H9 (cell line): ENCODE results near the gene RET. TPM values are rescaled to one million over a fixed set of nuclear protein-coding genes. Genes with fewer than 3 reads are reported as not detected.

Experiments
- DNase-seq: peaks from one replicate; pipeline ENCODE4 v3.0.0-alpha.2; 2017
- H2AFZ ChIP-seq: one replicate; pipeline ENCODE4 v1.6.1; 2013; ENCODE audit warnings: mild to moderate bottlenecking, low read length, control low read depth, moderate library complexity
- H2AK5ac ChIP-seq: 2 replicates; pipeline ENCODE4 v1.6.1; 2013; ENCODE audit warnings: low read length, control low read depth, mixed read lengths; ENCODE audit not compliant: insufficient read length
- H2BK120ac ChIP-seq: one replicate; pipeline ENCODE4 v1.6.1; 2013; ENCODE audit warnings: low read depth, mild to moderate bottlenecking, low read length, control low read depth, inconsistent platforms; ENCODE audit not compliant: poor library complexity, severe bottlenecking
- H2BK12ac ChIP-seq: 2 replicates; pipeline ENCODE4 v1.6.1; 2013; ENCODE audit warnings: low read length, control low read depth, mixed read lengths, low read depth; ENCODE audit not compliant: insufficient read length
- H2BK15ac ChIP-seq: 2 replicates; pipeline ENCODE4 v1.6.1; 2013; ENCODE audit warnings: low read depth, low read length, control low read depth
- H2BK20ac ChIP-seq: one replicate; pipeline ENCODE4 v1.6.1; 2013; ENCODE audit warnings: low read depth, mild to moderate bottlenecking, low read length, control low read depth, inconsistent platforms; ENCODE audit not compliant: poor library complexity, severe bottlenecking
- H2BK5ac ChIP-seq: 2 replicates; pipeline ENCODE4 v1.6.1; 2013; ENCODE audit warnings: low read length, control low read depth, mixed read lengths; ENCODE audit not compliant: insufficient read length
- H3K14ac ChIP-seq: 2 replicates; pipeline ENCODE4 v1.6.1; 2013; ENCODE audit warnings: low read length, control low read depth; ENCODE audit not compliant: insufficient read depth
- H3K18ac ChIP-seq: 2 replicates; pipeline ENCODE4 v1.6.1; 2013; ENCODE audit warnings: low read depth, mild to moderate bottlenecking, mixed read lengths, low read length, control low read depth; ENCODE audit not compliant: insufficient read length
- H3K23ac ChIP-seq: 2 replicates; pipeline ENCODE4 v1.6.1; 2013; ENCODE audit warnings: low read length, control low read depth, mixed read lengths, low read depth; ENCODE audit not compliant: insufficient read length
- H3K23me2 ChIP-seq: 2 replicates; pipeline ENCODE4 v1.6.1; 2013; ENCODE audit warnings: low read depth, mild to moderate bottlenecking, mixed read lengths, low read length, control low read depth; ENCODE audit not compliant: insufficient read length, poor library complexity, severe bottlenecking
- H3K27ac ChIP-seq: 2 replicates; pipeline ENCODE4 v1.5.1; 2013; ENCODE audit warnings: low read length, control low read depth, mixed read lengths, low read depth; ENCODE audit not compliant: insufficient read length
- H3K27me3 ChIP-seq: 2 replicates; pipeline ENCODE4 v1.6.1; 2013; ENCODE audit warnings: low read length, control low read depth, inconsistent platforms; ENCODE audit not compliant: insufficient read depth
- H3K4ac ChIP-seq: 2 replicates; pipeline ENCODE4 v1.6.1; 2013; ENCODE audit warnings: low read depth, mild to moderate bottlenecking, control low read depth, inconsistent platforms, low read length, moderate library complexity
- H3K4me1 ChIP-seq: 2 replicates; pipeline ENCODE4 v1.6.1; 2013; ENCODE audit warnings: low read length, control low read depth, inconsistent platforms; ENCODE audit not compliant: insufficient read depth
- H3K4me2 ChIP-seq: 2 replicates; pipeline ENCODE4 v1.6.1; 2013; ENCODE audit warnings: low read length, control low read depth, mixed read lengths; ENCODE audit not compliant: insufficient read length, insufficient read depth
- H3K56ac ChIP-seq: 2 replicates; pipeline ENCODE4 v1.6.1; 2013; ENCODE audit warnings: low read depth, mild to moderate bottlenecking, mixed read lengths, low read length, control low read depth; ENCODE audit not compliant: insufficient read length
- H3K79me1 ChIP-seq: 2 replicates; pipeline ENCODE4 v1.6.1; 2013; ENCODE audit warnings: low read depth, mild to moderate bottlenecking, moderate library complexity, low read length, control low read depth, inconsistent platforms; ENCODE audit not compliant: insufficient read depth, poor library complexity, severe bottlenecking
- H3K79me2 ChIP-seq: 2 replicates; pipeline ENCODE4 v1.6.1; 2013; ENCODE audit warnings: low read length, control low read depth, inconsistent platforms; ENCODE audit not compliant: insufficient read depth
- H3K9ac ChIP-seq: 2 replicates; pipeline ENCODE4 v1.6.1; 2013; ENCODE audit warnings: low read length, control low read depth, mixed read lengths; ENCODE audit not compliant: insufficient read length; ENCODE audit errors: extremely low read depth
- H3K9me3 ChIP-seq: one replicate; pipeline ENCODE4 v1.6.1; 2013; ENCODE audit warnings: low read depth, low read length, inconsistent platforms; ENCODE audit not compliant: control insufficient read depth
- H3T11ph ChIP-seq: one replicate; pipeline ENCODE4 v1.6.1; 2013; ENCODE audit warnings: mild to moderate bottlenecking, low read length, control low read depth, inconsistent platforms
- H4K20me1 ChIP-seq: one replicate; pipeline ENCODE4 v1.6.1; 2013; ENCODE audit not compliant: control insufficient read depth, insufficient read length, insufficient read depth
- H4K5ac ChIP-seq: 2 replicates; pipeline ENCODE4 v1.6.1; 2013; ENCODE audit warnings: low read depth, mild to moderate bottlenecking, mixed read lengths, low read length, control low read depth; ENCODE audit not compliant: insufficient read length
- H4K8ac ChIP-seq: replicated peaks from 2 replicates; pipeline ENCODE4 v1.6.1; 2013; ENCODE audit warnings: low read length, control low read depth, mixed read lengths, low read depth; ENCODE audit not compliant: insufficient read length
- H4K91ac ChIP-seq: 2 replicates; pipeline ENCODE4 v1.6.1; 2013; ENCODE audit warnings: low read depth, mild to moderate bottlenecking, moderate library complexity, mixed read lengths, low read length, control low read depth; ENCODE audit not compliant: insufficient read length
- H3K27ac Mint-ChIP-seq, 3 experiments: 2 replicates in 2 of 3; 3 replicates in 1 of 3; pipeline ENCODE4 v1.8.0; 2020 to 2021; ENCODE audit warnings: mixed read lengths in 3 of 3, mild to moderate bottlenecking in 1 of 3, moderate library complexity in 1 of 3
- H3K27me3 Mint-ChIP-seq: 2 replicates; pipeline ENCODE4 v1.8.0; 2021; ENCODE audit warnings: low read depth, mild to moderate bottlenecking, moderate library complexity, mixed read lengths
- H3K36me3 Mint-ChIP-seq, 3 experiments: 2 replicates in 2 of 3; 3 replicates in 1 of 3; pipeline ENCODE4 v1.8.0; 2020 to 2021; ENCODE audit warnings: low read depth in 3 of 3, mixed read lengths in 3 of 3; ENCODE audit not compliant: insufficient read depth in 1 of 3
- H3K4me1 Mint-ChIP-seq, 2 experiments: 2 replicates each; pipeline ENCODE4 v1.8.0; 2020; ENCODE audit warnings: mixed read lengths in 2 of 2
- H3K4me3 Mint-ChIP-seq, 2 experiments: 2 replicates in 1 of 2; 3 replicates in 1 of 2; pipeline ENCODE4 v1.8.0; 2020 to 2021; ENCODE audit warnings: mild to moderate bottlenecking in 2 of 2, mixed read lengths in 2 of 2, moderate library complexity in 1 of 2
- H3K9me3 Mint-ChIP-seq, 2 experiments: 2 replicates in 1 of 2; 3 replicates in 1 of 2; pipeline ENCODE4 v1.8.0; 2020; ENCODE audit warnings: mild to moderate bottlenecking in 2 of 2, mixed read lengths in 2 of 2, moderate library complexity in 1 of 2
- WGBS: extraction: QIAGEN DNeasy Blood & Tissue Kit; methylation state at CpG from one replicate; pipeline ENCODE4 v1.1.7; 2013; ENCODE audit warnings: missing lambda C conversion rate, low lambda C conversion rate, mixed read lengths; ENCODE audit not compliant: insufficient read length; ENCODE audit errors: extremely low coverage; 5-methylcytosine and 5-hydroxymethylcytosine counted together
- total RNA-seq: library from RNA; stranded (reverse); gene quantifications from 2 replicates; pipeline ENCODE4 v1.2.1, GENCODE V29; 2021
- TF ChIP-seq, protein P1 (sequence below): fragments of 200-600 bp; sonication (generic); conservative IDR thresholded peaks from 3 replicates; pipeline ENCODE4 v1.8.0; 2021; ENCODE audit warnings: antibody characterized with exemption, mild to moderate bottlenecking

RET gene
- total RNA-seq, 1 experiment from 2014 or later, result 12.2 TPM

GRCh38 chr10:43078986-43079273 is 2.1 kb downstream of the RET start:
- Histone ChIP-seq H4K8ac (no peak overlapping the region), H2AK5ac (no peak overlapping the region), H3K18ac (no peak overlapping the region), H3K27me3 (peaks cover 20% of the 10 kb centered on the region), H4K5ac (no peak overlapping the region), H3K9ac (no peak overlapping the region), H2BK15ac (no peak overlapping the region), H2AFZ (no peak overlapping the region), H2BK5ac (no peak overlapping the region), H3K9me3 (no peaks in the 10 kb centered on the region), H3K27ac (no peak overlapping the region), H3K23me2 (peaks cover 10% of the 10 kb centered on the region), H2BK20ac (no peak overlapping the region), H2BK120ac (no peak overlapping the region), H2BK12ac (no peak overlapping the region), H3K14ac (no peak overlapping the region), H3K79me2 (no peaks in the 10 kb centered on the region), H3K79me1 (no peaks in the 10 kb centered on the region), H3K56ac (no peak overlapping the region), H4K20me1 (no peaks in the 10 kb centered on the region), H4K91ac (no peak overlapping the region), H3K4me2 (no peak overlapping the region), H3T11ph (no peak overlapping the region), H3K4me1 (no peaks in the 10 kb centered on the region), H3K23ac (no peak overlapping the region), H3K4ac (no peak overlapping the region)
- Mint-ChIP-seq H3K27me3 (peaks cover 50% of the 10 kb centered on the region), H3K4me3 (peak overlapping the region in 1 of 2 experiments; percentile 41; a peak in 2 of 5 replicates), H3K27ac (no peak overlapping the region; a peak in 1 of 7 replicates), H3K4me1 (peaks cover 8 to 13% of the 10 kb centered on the region in 2 experiments; a peak in 3 of 4 replicates), H3K36me3 (peaks cover 0 to 2% (median 0%) of the 10 kb centered on the region in 3 experiments; a peak in 1 of 7 replicates), H3K9me3 (no peaks in the 10 kb centered on the region; a peak in 1 of 5 replicates)
- TF ChIP-seq, protein P1, sequence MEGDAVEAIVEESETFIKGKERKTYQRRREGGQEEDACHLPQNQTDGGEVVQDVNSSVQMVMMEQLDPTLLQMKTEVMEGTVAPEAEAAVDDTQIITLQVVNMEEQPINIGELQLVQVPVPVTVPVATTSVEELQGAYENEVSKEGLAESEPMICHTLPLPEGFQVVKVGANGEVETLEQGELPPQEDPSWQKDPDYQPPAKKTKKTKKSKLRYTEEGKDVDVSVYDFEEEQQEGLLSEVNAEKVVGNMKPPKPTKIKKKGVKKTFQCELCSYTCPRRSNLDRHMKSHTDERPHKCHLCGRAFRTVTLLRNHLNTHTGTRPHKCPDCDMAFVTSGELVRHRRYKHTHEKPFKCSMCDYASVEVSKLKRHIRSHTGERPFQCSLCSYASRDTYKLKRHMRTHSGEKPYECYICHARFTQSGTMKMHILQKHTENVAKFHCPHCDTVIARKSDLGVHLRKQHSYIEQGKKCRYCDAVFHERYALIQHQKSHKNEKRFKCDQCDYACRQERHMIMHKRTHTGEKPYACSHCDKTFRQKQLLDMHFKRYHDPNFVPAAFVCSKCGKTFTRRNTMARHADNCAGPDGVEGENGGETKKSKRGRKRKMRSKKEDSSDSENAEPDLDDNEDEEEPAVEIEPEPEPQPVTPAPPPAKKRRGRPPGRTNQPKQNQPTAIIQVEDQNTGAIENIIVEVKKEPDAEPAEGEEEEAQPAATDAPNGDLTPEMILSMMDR, result peak; percentile 88
- WGBS, result no CpG with 5 or more reads among the region's 10 CpGs
- peak; percentile 73 for DNase-seq
